ENCODE data around the gene NIPAL4.
"Not testable (repeated sequence)": the region's sequence is repeated elsewhere in the genome, so short reads cannot be mapped to it uniquely, and the experiment has no call there.

Gene NIPAL4

GRCh38 chr5:157463621-157464518, 3.9 kb downstream of the NIPAL4 start:
- DNase-seq (ENCODE audit: low read depth), result no peak

GRCh38 chr5:157464519-157465171, 4.6 kb downstream of the NIPAL4 start:
- DNase-seq (ENCODE audit: low read depth), result peak; percentile 87

GRCh38 chr5:157468293-157468965, 8.4 kb downstream of the NIPAL4 start:
- DNase-seq (ENCODE audit: low read depth), result no peak

- no peak for DNase-seq (ENCODE audit: low read depth)
These were observed 9.1 kb downstream of the NIPAL4 start for GRCh38 chr5:157469073-157469472.

GRCh38 chr5:157469687-157470086, 9.7 kb downstream of the NIPAL4 start:
- DNase-seq (ENCODE audit: low read depth), result no peak

- no peak for DNase-seq (ENCODE audit: low read depth)
These were observed 10.6 kb downstream of the NIPAL4 start for GRCh38 chr5:157470631-157471030.

GRCh38 chr5:157471709-157472108, 11.7 kb downstream of the NIPAL4 start:
- no peak for DNase-seq (ENCODE audit: low read depth)

- DNase-seq (ENCODE audit: low read depth), result no peak
These were observed 13.6 kb downstream of the NIPAL4 start for GRCh38 chr5:157473383-157474320.

- DNase-seq (ENCODE audit: low read depth), result no peak
These were observed 15.4 kb downstream of the NIPAL4 start for GRCh38 chr5:157475432-157475831.

- DNase-seq (ENCODE audit: low read depth), result no peak
These were observed 16.8 kb downstream of the NIPAL4 start for GRCh38 chr5:157476702-157477408.

GRCh38 chr5:157477814-157478494, 17.9 kb downstream of the NIPAL4 start:
- DNase-seq (ENCODE audit: low read depth), result no peak

- DNase-seq (ENCODE audit: low read depth), result no peak
These were observed 18.7 kb downstream of the NIPAL4 start for GRCh38 chr5:157478726-157479125.

- no peak for DNase-seq (ENCODE audit: low read depth)
These were observed 19.2 kb downstream of the NIPAL4 start for GRCh38 chr5:157479166-157479565.

GRCh38 chr5:157479612-157480510, 19.8 kb downstream of the NIPAL4 start:
- no peak for DNase-seq (ENCODE audit: low read depth)

- no peak for DNase-seq (ENCODE audit: low read depth)
These were observed 21.3 kb downstream of the NIPAL4 start for GRCh38 chr5:157481265-157481664.

GRCh38 chr5:157481666-157482065, 21.7 kb downstream of the NIPAL4 start:
- no peak for DNase-seq (ENCODE audit: low read depth)

- not testable (repeated sequence) for DNase-seq (ENCODE audit: low read depth)
These were observed 22.7 kb downstream of the NIPAL4 start for GRCh38 chr5:157482702-157483101.

GRCh38 chr5:157484768-157485167, 24.8 kb downstream of the NIPAL4 start:
- peak; percentile 55 for DNase-seq (ENCODE audit: low read depth)

- no peak for DNase-seq (ENCODE audit: low read depth)
These were observed 25.3 kb downstream of the NIPAL4 start for GRCh38 chr5:157485340-157485739.

Data from GM04504 (cell line).